Bone marrow (tissue), 2 donors: ENCODE data around the gene PPIE.
"Not testable (repeated sequence)": the region's sequence is repeated elsewhere in the genome, so short reads cannot be mapped to it uniquely, and the experiment has no call there.

Source experiments
- DNase-seq, 2 donors: peaks; one replicate each; lab custom pipeline; 2025; lab: John Stamatoyannopoulos, UW

The PPIE gene

DNA sequence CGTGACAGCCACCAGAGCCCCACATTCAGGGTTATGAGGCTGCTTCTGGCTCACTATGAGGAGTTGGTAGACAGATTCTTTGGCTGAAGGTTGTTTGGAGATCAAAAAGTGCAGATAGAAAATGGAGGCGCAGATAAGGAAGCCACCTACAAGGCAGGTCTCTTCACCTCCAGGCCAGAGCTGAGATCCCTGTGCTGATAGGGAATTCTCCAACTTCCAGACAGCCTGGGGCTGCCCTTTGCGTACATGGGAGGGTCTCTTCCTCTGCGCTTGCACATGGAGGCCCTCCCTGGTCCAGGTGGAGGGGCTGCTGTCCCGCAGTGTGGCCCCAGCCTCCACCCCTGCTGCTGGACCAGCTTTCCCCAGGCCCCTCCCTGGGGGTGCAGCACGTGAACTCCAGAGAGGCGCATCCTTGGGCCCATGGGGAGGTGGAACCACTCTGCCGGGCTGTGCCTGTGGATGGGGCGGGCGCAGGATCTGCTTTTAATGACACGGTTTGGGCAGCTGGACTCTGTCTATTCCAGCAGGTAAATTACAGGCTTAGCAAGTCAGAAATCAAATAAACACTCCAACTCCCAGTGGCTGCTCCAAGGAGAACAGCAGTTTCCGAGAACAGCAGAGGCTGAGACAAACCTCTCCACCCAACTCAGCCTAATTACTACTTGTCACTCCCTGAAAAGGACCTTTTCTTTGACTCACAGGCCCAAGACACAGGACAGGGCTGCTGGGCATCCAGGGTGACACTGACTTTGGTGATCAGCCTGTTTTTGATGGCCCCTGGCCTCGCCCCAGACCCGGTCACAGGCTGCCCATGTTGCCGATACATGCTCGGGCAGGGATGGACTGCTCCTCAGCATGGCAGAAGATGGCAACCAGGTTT is 20.1 kb downstream of the PPIE start:
- no peak for DNase-seq

DNA sequence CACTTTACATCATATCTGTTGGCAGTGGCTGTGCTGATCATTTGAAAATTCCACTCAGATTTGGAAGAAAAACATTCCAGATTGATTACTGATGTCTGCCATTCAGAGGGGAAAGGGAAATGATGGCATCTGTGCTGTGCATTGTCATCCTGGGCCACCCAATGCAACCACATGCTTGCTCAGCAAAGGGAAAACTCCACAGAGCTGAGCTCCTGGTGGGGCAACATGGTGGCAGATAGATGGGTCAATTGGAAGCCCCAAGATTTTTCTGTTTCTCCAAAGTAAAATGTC is 20.7 kb downstream of the PPIE start:
- no peak for DNase-seq

DNA sequence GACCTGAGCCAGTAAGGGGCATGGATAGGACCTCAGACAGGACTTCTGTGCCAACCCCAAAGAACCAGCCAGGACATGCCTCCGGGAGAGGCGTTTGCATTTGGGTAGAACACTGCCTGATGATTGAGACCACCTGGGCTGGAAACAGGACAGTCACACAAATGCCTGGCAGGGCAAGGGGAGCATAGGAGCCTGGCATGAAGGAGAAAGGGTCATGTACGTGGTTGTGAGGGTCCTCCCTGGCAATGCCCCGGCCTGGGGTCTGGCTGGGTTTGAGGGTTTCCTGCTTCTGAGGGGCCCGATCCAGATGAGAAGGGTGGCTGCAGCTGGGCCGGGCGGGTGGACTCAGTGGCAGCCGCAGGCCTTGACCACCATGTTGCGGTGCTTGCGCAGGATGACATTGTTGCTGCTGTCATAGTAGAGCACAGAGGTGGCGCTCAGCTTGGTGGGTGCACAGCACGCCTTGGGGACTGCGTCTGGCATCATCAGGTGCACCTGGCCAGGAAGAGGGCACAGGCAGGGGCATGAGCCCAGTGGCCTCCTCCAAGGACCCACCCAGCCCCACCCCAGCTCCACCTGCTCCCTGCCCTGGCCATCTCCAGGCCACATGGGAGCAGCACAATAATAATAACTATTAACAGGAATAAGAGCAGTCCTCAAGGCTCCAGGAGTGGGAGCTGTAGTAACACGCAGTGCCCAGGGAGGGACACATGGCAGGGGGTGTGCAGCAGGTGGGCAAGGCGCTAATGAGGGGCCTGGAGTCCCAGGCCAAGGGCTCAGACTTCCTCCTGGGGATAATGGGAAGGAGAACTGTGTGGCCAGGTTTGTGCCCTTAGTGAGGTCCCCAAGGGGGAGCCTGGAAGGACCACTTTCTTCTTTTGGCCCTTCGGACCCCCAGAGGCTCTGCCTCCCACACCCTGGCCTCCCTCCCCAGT is 21.7 kb downstream of the PPIE start:
- DNase-seq, result no peak

DNA sequence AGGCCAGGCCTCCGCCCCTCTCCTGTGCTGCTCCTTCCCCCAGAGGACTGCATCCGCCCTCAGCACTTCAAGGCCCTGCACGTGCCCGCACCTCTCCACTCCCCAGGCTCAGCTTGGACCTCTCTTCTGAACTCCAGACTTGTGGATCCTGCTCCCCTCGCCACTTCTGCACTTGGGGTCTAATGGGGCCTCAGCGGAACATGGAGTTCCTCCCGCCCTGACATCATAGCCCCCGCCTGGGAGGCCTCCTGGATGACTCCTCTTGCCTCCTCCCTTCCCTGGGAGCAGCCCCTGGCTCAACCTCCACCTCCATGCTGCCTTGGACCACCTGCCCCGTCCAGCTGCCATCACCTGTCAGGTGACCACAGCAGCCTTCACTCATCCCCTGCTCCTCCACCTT is 22.3 kb downstream of the PPIE start:
- DNase-seq, result no peak

DNA sequence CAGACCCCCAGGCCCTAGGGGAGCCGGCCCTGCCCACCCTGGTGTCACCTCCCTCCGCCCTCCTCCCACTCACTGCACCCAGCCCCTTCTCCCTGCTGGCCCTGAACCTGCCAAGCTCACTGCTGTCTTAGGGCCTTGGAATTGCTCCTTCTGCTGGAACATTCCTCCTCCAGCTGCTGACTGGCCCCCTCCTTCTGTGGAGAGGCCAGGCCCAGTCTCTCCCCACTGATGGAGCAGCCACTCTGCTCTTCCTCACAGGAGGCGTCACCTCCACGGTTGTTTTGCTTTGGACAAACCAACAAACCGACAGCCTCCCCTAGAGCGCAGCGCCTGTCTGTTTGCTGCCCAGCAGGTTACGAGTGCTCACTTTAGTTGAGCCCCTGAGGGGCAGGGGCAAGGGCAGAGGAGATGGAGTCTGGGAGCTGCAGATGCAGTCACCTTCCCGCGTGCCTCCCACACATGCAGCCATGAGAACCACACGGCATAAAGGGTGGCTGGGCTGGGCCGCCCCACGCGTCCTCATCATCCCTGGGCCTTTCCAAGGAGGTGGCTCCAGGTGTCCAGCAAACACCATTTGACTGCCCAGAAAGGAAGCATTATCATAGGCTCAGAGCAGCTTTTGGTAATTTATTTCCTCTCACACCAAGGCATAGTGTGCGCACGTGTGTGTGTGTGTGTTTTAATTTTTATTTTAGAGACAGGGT is 23.0 kb downstream of the PPIE start:
- DNase-seq, result no peak

DNA sequence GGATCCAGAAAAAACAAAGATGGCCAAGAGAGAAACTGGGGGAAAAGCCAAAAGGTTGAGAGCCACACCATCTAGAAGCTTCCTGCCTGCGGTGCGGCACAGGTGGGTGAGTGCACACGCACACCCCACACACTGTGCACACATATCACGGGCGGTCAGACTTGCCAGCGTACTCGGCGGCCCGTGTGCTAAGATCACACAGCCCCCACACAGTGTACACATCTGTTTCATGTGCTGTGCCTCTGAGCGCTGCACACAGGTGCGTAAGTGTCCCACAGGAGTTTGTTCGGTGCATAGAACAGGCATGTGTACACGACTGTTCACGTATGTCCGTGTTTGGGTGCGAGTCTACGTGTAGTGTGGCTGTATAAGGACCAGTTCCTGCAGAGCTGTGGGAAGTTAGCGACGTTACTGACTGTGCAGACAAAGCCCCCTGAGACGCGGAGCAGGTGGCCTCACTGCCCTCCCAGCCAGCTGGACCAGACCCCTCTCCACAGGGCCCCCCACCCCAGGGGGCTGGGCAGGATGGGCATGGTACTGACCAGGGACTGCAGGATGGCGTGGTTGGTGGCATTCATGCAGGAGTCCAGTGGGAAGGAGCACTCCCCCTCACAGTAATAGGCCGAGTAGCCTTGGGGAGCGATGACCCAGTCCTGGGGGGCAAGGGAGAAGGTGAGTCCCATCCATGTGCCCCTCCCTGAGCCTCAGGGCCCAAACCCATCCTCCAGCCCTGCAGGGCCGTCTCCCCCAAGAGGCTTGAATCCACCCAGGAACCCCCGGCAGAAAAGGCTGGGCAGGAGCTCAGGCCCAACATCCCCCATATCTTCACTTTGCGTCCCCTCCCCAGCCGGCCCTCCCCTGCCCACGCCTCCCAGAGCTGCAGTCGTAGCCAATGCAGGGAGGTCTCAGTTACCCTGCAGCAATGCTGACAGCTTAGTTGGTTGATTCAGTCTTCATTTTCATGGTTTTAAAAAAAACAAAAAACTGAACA is 24.2 kb downstream of the PPIE start:
- no peak for DNase-seq

DNA sequence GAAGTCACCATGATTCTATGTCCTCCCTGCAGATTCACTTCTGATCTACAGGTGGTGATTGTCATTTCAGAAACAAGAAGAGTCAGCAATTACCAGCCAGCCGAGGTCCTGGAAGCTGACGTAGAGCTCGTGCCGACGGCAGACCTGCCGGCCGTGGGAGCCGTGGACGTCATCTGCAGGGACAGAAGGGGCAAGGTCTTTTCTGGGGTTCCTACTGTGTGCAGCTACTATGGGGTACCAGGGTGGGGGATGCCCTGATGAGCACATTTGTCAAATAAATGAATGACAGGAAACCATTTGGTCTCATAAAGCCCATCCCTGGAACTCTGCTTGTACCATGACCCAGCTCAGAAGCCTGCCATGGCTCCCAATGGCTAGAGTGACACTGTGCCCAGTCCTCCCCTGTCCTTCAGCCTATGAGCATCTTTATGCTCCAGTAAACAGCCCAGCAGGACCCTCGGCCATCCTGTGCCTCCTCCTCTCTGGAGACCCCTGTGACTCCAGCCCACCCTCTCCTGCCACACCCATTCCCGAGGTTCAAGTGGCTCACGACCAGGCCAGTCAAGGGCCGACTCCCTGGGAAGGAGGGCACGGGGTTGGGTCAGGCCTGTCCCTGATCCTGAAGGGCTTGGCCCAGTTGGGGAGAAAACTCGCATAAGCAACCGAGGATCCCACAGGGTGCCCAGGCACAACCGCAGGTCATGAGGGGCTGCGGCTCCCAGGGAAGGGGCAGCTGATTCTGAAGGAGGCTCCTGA is 25.1 kb downstream of the PPIE start:
- not testable (repeated sequence) for DNase-seq

DNA sequence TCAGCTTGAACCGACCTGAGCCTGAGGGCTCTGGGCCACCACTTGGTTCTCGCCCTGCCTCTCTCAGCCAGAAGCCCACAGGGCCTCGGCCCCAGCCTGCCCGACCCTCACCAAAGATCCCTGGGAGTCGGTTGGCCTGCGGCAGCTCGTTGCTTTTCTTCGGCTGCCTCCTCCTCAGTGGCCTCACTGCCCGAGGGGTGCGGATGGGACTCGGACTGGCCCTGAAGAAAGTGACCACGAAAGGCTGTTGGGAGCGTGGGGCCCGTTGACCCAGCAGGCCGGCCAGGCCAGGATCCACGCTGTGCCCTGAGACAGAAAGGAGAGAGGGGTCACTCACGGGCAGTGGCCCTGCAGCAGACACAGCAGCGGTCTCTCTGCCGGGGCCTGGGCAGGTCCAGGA is 25.8 kb downstream of the PPIE start:
- DNase-seq, result not testable (repeated sequence)

DNA sequence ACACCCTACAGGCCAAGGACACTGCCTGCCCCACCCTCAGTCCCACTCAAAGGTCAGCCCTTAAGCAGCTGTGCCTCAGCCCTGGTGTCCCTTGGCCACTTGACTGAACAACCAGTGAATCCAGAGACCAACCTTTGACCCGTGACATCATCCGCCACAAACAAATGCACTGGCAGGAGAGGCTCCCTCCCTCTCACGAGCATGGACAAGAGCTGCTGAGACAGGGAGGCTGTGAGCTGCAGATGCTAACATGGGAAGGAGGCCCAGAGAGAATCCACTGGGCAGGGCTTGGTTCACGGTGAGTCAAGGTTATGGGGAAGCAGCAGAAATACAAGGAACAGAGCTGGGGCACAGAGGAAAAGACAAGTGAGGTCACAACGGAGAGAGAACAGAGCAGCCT is 27.8 kb downstream of the PPIE start:
- DNase-seq, result not testable (repeated sequence)

DNA sequence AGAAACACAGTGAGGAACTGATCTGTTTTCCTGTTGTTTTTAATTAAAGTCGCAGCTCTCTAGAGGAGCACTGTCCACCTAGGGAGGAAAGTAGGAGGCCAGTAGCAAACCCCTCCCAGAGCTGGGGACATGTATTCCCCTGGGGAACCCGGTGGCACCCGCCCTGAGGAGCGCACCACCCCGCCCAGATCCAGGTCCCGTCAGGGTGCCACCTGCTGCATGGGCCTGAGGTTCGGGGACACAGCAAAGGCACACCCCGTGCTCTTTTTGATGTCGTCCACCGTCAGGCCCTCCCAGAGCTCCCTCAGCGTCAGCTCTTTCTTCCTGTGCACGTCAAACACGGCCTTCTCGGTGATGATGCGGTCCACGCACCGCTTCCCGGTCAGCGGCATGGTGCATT is 30.8 kb downstream of the PPIE start:
- not testable (repeated sequence) for DNase-seq

DNA sequence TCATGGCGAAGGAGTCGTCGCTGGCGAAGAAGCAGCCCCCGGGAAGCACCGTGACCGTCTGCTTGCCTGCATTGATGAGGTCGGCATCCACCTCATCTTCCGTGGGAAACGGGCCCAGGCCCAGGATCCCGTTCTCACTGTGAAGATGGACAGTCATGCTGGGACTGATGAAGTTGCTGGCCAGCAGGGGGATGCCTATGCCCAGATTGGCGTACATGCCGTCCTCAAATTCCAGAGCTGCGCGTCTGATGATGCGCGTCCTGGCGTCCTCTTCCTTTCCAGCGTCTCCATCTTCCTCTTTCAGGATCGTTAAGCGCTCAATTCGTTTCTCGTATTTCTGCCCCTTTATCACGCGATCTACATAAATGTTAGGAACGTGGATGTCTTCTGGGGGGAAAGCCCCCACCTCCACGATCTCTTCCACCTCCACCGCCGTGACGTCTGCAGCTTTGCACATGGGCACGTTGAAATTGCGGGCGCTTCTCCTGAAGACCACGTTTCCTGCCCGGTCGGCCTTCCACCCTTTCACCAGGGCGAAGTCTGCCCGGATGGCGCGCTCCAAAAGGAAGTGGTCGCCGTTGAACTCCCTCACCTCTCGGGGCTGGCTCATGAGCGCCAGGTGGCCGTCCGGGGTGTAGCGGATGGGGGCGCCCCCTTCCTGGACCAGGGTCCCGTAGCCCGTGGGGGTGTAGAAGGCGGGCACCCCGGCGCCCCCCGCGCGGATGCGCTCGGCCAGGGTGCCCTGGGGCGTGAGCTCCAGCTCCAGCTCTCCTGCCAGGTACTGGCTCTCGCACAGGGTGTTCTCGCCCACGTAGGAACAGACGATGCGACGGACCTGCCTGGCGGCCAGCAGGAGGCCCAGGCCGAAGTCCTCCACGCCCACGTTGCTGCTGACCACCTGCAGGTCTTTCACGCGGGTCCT is 31.7 kb downstream of the PPIE start:
- not testable (repeated sequence) for DNase-seq

DNA sequence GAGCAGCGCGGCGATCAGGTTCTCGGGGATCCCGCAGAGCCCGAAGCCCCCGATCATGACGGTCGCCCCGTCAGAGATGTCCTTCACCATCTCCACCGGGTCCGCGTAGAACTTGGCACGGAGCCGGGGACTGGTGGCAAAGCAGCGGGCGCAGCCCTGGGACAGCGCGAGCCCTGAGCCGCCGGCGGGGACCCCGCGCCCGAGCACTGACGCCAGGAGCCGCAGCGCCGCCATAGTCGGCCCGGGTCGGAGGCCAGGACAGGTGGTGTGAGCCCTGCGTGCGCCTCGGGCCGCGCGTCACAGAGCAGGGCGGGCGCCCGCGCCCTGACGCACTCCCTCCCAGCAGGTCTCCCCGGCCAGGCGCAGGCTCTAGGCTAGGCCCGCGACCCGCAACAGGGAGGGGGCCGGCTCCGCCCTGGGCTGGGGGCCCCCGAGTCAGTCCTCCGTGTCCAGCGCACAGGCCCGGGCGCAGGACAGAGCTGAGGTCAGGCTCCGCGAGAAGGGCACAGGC is 32.4 kb downstream of the PPIE start, which contains the start of gene OXCT2:
OXCT2 (minus strand) TSS at position 327 of the 511 bp plus-strand sequence; CDS start at position 234, 93 bp downstream.
- DNase-seq, result not testable (repeated sequence)

DNA sequence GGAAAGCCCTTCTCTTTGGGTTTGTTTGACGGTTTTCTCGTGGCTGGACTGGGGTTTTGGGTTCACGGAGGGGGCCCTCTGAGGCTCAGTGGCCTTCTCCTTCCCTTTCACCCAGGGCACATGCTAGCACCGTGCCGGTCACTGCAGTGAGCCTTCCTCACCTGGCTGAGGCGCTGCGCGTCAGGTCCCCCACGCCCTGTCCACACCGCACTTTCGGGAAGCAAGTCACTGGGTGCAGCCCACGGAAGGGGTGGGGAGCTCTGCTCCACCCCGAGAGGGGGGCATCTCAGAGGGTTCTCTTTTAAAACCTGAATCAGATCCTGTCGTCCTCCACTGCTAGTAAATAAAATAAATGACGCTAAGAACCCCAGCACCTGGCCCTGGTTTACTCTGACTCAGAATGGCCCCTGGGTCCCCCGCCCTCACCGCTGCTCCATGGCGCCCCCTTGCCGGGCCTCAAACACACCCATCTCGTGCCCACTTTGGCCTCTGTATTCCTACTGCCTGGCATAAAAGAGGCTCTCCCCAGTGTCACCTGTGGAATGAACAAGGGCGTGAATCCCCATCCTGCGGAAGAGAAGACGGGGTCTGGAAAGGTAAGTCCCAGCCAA is 34.8 kb downstream of the PPIE start:
- not testable (repeated sequence) for DNase-seq

DNA sequence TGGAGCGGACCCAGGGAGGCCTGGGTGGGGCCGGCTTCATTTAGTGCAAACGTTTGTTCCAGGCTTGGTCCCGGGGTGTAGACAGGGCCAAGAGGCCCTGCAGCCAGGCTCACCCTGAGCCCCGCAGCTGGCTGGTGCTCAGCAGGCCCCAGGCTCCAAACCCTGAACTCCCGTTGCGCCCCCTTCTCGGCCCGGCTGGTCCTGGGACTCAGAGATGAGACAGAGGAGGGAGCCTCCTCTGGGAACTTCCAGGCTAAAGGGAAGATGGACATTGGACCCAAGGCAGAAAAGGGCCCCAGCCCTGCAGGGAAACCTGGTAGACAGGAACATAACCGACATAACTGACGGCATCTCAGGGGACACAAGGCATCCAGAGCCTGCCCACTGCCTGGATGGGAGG is 36.5 kb downstream of the PPIE start:
- not testable (repeated sequence) for DNase-seq

DNA sequence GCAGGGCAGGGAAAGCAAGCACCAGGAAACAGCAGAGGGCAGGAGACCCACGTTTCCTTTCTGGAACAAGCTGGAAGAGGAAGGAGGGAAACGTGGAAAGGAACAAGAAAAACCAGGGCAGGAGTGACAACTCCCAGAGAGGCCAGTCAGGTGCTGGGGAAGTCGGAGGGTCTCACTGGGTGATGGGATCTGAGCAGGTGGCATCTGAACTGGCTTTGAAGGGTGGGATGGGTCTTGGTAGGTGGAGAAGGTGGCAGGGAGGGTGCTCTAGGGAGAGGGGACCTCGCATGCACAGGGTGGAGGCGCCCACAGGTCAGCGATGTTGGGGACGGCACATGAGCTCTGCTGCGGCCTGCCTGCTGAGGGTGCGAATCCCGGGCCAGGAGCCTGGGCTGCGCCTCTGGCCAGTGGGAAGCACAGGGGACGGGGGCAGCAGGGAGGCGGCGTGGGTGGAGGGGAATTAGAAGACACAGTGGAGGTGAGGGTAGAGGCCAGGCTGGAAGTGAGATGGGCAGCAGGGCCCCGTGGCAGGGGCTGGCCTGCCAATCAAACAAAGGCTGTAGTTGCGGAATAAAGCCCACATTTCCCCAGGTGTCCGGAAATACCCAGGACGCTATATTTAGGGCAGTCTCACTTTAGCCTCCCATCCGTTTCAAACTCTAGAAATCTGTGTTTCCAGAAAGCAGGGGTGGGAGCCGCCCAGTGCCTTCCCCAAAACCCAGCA is 37.2 kb downstream of the PPIE start:
- not testable (repeated sequence) for DNase-seq

DNA sequence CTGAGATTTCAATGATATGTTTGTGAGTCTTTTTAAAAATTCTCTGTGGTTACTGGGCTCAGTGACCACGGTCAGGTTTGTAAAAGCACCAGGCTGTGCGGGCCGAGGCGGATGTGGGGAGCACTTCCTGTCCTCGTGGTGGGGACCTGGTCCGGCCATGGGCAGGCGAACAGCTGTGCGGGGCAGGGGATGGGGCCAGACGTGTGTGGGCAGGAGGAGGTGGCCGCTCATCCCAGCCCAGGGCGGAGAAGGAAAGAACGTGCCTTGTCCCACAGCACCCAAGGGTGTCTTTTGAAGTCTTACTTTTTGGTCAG is 37.7 kb downstream of the PPIE start:
- no peak for DNase-seq

DNA sequence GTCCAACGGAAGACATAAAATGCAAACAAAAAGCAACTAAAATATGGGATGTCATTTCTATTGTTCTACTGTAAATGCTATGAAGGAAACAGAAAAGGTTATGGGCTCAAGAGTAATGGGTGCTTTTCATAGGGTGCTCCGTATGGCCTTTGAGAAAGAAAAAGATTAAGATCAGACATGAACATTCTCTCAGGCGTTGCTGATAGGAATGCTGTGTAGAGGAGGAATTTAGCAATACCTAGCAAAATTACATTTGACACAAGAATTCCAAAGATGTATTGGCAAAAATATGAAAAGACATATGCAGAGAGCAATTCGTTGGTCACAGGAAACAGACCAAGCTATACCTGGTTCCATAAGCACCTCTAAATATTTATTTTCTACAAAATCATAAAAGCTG is 38.2 kb downstream of the PPIE start:
- no peak for DNase-seq

DNA sequence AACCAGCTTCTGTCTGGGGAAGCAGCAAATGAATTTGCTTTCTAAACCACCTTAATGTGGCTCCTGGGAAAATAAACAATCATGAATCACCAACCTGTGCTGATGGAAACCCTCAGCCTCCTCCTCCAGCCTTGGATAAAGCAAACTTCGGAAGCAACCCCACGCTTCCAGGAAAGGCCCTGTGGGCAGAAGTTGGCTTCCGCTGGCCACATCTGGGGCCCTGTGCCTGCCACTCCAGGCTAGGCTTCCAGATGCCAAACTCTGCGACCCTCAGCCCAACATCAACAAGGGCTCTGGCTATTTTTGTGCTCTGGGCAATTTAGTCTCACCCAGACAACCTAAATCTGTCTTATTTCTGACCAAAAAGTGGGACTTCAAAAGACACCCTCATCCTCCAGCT is 38.6 kb downstream of the PPIE start:
- no peak for DNase-seq
